K562 (cell line): ENCODE data around the gene NECTIN4. TPM values are rescaled to one million over a fixed set of nuclear protein-coding genes. Genes with fewer than 3 reads are reported as not detected.

Experiments
- CSDE1 ChIP-seq, 2 experiments: fragments of 450-650 bp; IDR thresholded peaks; 2 replicates each; pipeline ENCODE4 v1.6.1; 2016; ENCODE audit warnings: mild to moderate bottlenecking in 1 of 2
- SP2 ChIP-seq: IDR thresholded peaks from 2 replicates; pipeline ENCODE4 v1.6.1; 2011; ENCODE audit warnings: mild to moderate bottlenecking, low read depth, low read length, moderate library complexity; ENCODE audit not compliant: poor library complexity, severe bottlenecking; ENCODE audit errors: extremely low read depth
- TSHZ1 ChIP-seq: fragments of 250-450 bp; sonication (Bioruptor Pico); IDR thresholded peaks from 2 replicates; pipeline ENCODE4 v1.4.0; 2020; ENCODE audit warnings: mild to moderate bottlenecking, moderate library complexity
- ZBTB40 ChIP-seq, 2 experiments: fragments of 450-650 bp in 1 of 2; sonication (generic) in 1 of 2; formaldehyde crosslinking in 1 of 2; IDR thresholded peaks; 2 replicates each; pipeline versions ENCODE4 v1.7.1 to v1.9.0; 2016 to 2022; ENCODE audit warnings: inconsistent platforms in 1 of 2, mild to moderate bottlenecking in 1 of 2, missing genetic modification reagents in 1 of 2
- polyA plus RNA-seq, 8 experiments: library from polyadenylated mRNA; depleted of rRNA in 4 of 8; stranded (reverse) in 5 of 8; unstranded in 3 of 8; fragments of >200 nt; fragmentation: Nextera tagmentation in 2 of 8; fragmentation: Illumina TruSeq in 1 of 8; extraction: Ambion mirVana in 2 of 8; extraction: Trizol in 1 of 8; gene quantifications; 2 replicates each; pipeline versions ENCODE4 v1.2.1 to v1.2.3, GENCODE V29; 2011 to 2014; ENCODE audit warnings: inconsistent platforms in 1 of 8, missing spikeins in 1 of 8
- total RNA-seq, 7 experiments: library from RNA; depleted of rRNA in 6 of 7; stranded (reverse); fragments of >200 nt in 6 of 7; fragmentation: Illumina TruSeq in 2 of 7; extraction: Trizol in 2 of 7; gene quantifications; 2 replicates each; pipeline versions ENCODE4 v1.2.1 to v1.2.3, GENCODE V29; 2011 to 2021; ENCODE audit warnings: low replicate concordance in 1 of 7

The NECTIN4 gene
- total and polyA plus RNA-seq, 9 of the 15 experiments (the other 6 are each of a cell fraction or from before 2014, with no cell fraction given) = 0.01 to 0.09 TPM; not detected in 7

- TF ChIP-seq TSHZ1 (CRISPR knock-in tag) = no peak
- TF ChIP-seq ZBTB40 (IDR thresholded peaks at IDR 0.05) = peak; percentile 93
- 0 out of 2 replicates have a peak, but pooled peaks have one; percentile 16 for TF ChIP-seq ZBTB40 (CRISPR knock-in tag; IDR thresholded peaks at IDR 0.05)
- TF ChIP-seq CSDE1 (IDR thresholded peaks at IDR 0.05) = no peak
- TF ChIP-seq SP2 = no peak
- TF ChIP-seq, all 486 proteins: peak for 125
Observed at GRCh38 chr1:161117759-161118581, 28.6 kb upstream of the NECTIN4 start, which contains the start of the genes NIT1 and PFDN2 (continued).
